ENCODE measurements around the gene MMP20. TPM values are rescaled to one million over a fixed set of nuclear protein-coding genes. Genes with fewer than 3 reads are reported as not detected.
A peak's percentile ranks its signal among the peaks of the same experiment; 100 is the strongest.

Gene MMP20
- total and polyA plus RNA-seq, 2 experiments from 2014 or later, result not detected

DNA sequence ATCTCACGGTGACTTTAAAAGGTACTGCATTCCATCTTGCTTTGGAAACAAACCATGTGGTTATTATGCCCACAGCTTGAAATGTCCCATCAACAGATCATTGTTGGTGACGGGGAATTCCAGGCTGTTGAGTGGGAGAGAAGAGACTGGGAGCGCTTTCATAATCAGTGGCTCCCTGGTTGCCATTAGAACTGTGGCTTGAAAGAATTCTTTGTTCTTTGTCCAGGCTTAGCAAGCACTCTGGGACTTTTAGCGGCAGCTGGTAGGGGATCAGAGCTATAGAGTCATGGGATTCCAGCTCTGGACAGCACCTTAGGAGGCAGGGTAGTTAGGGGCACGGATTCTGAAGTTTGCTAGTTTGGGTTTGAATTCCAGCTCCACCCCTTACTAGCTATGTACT lies 22.0 kb downstream of the MMP20 start:
- Histone ChIP-seq H3K4me3 (no peak overlapping the region), H3K27ac (no peak overlapping the region), H3K36me3 (no peaks in the 10 kb centered on the region), H3K27me3 (no peaks in the 10 kb centered on the region), H3K4me1 (ENCODE audit: low read depth) (no peaks in the 10 kb centered on the region), H3K9me3 (ENCODE audit: low read depth) (no peaks in the 10 kb centered on the region)
- TF ChIP-seq, protein P1, sequence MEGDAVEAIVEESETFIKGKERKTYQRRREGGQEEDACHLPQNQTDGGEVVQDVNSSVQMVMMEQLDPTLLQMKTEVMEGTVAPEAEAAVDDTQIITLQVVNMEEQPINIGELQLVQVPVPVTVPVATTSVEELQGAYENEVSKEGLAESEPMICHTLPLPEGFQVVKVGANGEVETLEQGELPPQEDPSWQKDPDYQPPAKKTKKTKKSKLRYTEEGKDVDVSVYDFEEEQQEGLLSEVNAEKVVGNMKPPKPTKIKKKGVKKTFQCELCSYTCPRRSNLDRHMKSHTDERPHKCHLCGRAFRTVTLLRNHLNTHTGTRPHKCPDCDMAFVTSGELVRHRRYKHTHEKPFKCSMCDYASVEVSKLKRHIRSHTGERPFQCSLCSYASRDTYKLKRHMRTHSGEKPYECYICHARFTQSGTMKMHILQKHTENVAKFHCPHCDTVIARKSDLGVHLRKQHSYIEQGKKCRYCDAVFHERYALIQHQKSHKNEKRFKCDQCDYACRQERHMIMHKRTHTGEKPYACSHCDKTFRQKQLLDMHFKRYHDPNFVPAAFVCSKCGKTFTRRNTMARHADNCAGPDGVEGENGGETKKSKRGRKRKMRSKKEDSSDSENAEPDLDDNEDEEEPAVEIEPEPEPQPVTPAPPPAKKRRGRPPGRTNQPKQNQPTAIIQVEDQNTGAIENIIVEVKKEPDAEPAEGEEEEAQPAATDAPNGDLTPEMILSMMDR (IDR thresholded peaks at IDR 0.05; ENCODE audit: low read depth, low read length), result no peak
- DNase-seq (ENCODE audit: low read depth in 1 of 2, low spot score in 1 of 2), result peak; percentile 15 to 76

DNA sequence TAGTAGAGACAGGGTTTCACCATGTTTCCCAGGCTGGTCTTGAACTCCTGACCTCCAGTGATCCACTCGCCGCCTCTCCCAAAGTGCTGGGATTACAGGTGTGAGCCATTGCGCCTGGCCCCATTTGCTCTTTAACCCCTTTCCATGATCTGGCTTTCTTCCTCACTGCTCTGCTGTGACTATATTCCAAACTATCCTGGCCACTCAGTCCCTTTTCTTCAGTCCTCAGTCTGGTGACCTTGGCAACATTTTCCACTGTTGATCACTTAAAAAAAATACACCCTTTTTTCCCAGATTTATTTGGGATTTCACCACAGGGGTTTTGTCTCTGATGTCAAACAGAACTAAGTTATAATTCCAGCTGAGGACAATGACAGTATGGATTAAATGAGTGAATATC lies 24.5 kb downstream of the MMP20 start:
- Histone ChIP-seq H3K9me3 (ENCODE audit: low read depth) (no peaks in the 10 kb centered on the region), H3K36me3 (no peaks in the 10 kb centered on the region), H3K27me3 (no peaks in the 10 kb centered on the region), H3K4me3 (no peak overlapping the region), H3K4me1 (ENCODE audit: low read depth) (no peaks in the 10 kb centered on the region), H3K27ac (no peak overlapping the region)
- TF ChIP-seq, protein P1 (IDR thresholded peaks at IDR 0.05; ENCODE audit: low read depth, low read length), result no peak
- DNase-seq (ENCODE audit: low read depth in 1 of 2, low spot score in 1 of 2), result no peak

DNA sequence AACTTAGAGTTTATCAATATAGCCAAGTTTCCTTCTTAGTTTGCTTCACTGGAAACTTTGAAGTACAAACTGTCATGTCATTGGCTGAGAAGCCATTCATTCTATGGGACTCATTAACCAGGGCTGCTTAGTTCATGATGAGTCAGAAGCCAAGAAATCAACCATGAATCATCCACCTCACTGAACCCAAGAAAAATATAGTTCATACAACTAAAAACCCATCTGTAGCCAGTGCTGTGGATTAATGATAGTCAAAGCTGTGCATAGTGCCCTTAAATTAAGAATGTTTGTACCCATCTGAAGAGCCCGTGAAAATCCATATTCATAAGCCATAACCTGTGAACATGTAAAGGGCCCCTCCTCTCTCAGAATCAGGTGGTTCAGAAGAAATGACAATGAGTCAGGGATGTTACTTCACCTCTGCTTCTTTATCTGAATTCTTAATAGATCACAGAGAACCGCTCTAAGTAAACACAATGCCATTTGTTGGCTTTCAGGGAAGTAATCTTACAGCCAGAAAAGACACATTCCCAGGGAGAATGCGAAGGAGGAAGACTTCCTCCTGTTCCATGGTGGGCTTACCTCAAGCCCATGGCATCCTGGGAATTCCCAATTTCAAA lies 25.4 kb downstream of the MMP20 start:
- H3K27me3 ChIP-seq, result no peaks in the 10 kb centered on the region
- H3K4me1 ChIP-seq (ENCODE audit: low read depth), result no peaks in the 10 kb centered on the region
- no peak overlapping the region for H3K4me3 ChIP-seq
- DNase-seq (ENCODE audit: low read depth in 1 of 2, low spot score in 1 of 2), result peak in 1 of 2 donors; percentile 82
- no peaks in the 10 kb centered on the region for H3K36me3 ChIP-seq
- H3K27ac ChIP-seq, result no peak overlapping the region
- TF ChIP-seq, protein P1 (IDR thresholded peaks at IDR 0.05; ENCODE audit: low read depth, low read length), result no peak
- H3K9me3 ChIP-seq (ENCODE audit: low read depth), result no peaks in the 10 kb centered on the region

DNA sequence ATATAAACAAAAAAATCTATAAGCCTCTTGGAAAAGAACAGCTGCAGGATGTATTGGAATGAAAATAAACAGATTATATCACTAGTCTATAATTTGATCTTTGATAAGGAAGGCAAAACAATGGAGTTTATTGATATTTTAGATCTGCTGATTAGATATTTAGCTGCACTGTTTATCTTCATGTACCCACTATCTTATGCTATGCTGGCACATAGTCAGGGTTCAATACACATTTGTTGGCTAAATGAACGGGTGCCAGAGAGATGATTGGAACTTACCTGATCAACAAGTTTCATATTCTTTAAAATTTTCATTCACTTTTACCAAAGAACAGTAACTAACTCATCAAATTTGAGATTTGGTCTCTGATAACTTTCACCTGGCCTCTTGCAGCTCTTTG lies 26.9 kb downstream of the MMP20 start:
- no peak for DNase-seq (ENCODE audit: low read depth in 1 of 2, low spot score in 1 of 2)
- TF ChIP-seq, protein P1 (IDR thresholded peaks at IDR 0.05; ENCODE audit: low read depth, low read length), result no peak
- no peaks in the 10 kb centered on the region for H3K27me3 ChIP-seq
- no peak overlapping the region for H3K4me3 ChIP-seq
- no peaks in the 10 kb centered on the region for H3K9me3 ChIP-seq (ENCODE audit: low read depth)
- no peak overlapping the region for H3K27ac ChIP-seq
- H3K4me1 ChIP-seq (ENCODE audit: low read depth), result no peaks in the 10 kb centered on the region
- H3K36me3 ChIP-seq, result no peaks in the 10 kb centered on the region

DNA sequence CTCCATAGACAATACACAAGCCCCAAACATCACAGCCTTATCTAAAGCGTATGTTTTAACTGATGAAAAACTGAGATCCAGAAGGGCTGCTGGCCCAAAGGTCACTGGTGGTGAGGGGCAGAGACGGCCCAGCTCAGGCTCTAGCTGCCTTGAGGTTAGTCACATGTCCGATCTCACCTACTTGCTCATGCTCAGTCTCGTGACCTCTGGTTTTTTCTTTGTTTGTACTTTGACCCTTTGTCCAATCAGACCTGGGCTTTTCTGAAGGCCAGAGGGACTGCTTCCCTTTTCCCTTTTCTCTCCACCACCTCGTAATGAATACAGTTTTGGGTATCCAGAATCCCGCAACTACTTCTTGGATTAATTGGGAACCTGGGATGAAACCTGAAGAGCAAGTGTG lies 28.6 kb downstream of the MMP20 start:
- Histone ChIP-seq H3K9me3 (ENCODE audit: low read depth) (no peaks in the 10 kb centered on the region), H3K36me3 (no peaks in the 10 kb centered on the region), H3K27ac (no peak overlapping the region), H3K4me3 (no peak overlapping the region), H3K4me1 (ENCODE audit: low read depth) (no peaks in the 10 kb centered on the region), H3K27me3 (no peaks in the 10 kb centered on the region)
- DNase-seq (ENCODE audit: low read depth in 1 of 2, low spot score in 1 of 2), result no peak
- TF ChIP-seq, protein P1 (IDR thresholded peaks at IDR 0.05; ENCODE audit: low read depth, low read length), result no peak

Measured in cardiac muscle cell (in vitro differentiated cells and primary cell).